Sigmoid colon (tissue), 4 donors: ENCODE results near the gene NES.

Experiments
- EP300 ChIP-seq, 4 donors: sonication (generic); formaldehyde crosslinking; IDR thresholded peaks; one replicate each; pipeline ENCODE4 v1.6.1; 2017; ENCODE audit warnings: antibody characterized with exemption in 4 of 4
- POLR2A ChIP-seq, 2 donors: fragments of 450-650 bp; IDR thresholded peaks; one replicate each; pipeline ENCODE4 v1.6.1; 2016; ENCODE audit warnings: antibody characterized with exemption in 2 of 2, mild to moderate bottlenecking in 2 of 2, moderate library complexity in 2 of 2
- POLR2AphosphoS5 ChIP-seq, 4 donors: sonication (generic); formaldehyde crosslinking; IDR thresholded peaks; one replicate each; pipeline ENCODE4 v1.6.1; 2017; ENCODE audit warnings: antibody characterized with exemption in 4 of 4
- TF ChIP-seq, protein P1 (sequence below), 4 experiments: fragments of 450-650 bp in 3 of 4; fragments of 200-600 bp in 1 of 4; IDR thresholded peaks; one replicate each; pipeline ENCODE4 v1.5.1; 2016 to 2019; ENCODE audit warnings: antibody characterized with exemption in 4 of 4, mild to moderate bottlenecking in 3 of 4, moderate library complexity in 2 of 4

- TF ChIP-seq, protein P1, sequence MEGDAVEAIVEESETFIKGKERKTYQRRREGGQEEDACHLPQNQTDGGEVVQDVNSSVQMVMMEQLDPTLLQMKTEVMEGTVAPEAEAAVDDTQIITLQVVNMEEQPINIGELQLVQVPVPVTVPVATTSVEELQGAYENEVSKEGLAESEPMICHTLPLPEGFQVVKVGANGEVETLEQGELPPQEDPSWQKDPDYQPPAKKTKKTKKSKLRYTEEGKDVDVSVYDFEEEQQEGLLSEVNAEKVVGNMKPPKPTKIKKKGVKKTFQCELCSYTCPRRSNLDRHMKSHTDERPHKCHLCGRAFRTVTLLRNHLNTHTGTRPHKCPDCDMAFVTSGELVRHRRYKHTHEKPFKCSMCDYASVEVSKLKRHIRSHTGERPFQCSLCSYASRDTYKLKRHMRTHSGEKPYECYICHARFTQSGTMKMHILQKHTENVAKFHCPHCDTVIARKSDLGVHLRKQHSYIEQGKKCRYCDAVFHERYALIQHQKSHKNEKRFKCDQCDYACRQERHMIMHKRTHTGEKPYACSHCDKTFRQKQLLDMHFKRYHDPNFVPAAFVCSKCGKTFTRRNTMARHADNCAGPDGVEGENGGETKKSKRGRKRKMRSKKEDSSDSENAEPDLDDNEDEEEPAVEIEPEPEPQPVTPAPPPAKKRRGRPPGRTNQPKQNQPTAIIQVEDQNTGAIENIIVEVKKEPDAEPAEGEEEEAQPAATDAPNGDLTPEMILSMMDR (IDR thresholded peaks at IDR 0.05), result no peak
- TF ChIP-seq POLR2AphosphoS5 (IDR thresholded peaks at IDR 0.05) (no peak), POLR2A (IDR thresholded peaks at IDR 0.05) (no peak), EP300 (IDR thresholded peaks at IDR 0.05) (no peak)
These were observed 31.5 kb downstream of the NES start for GRCh38 chr1:156645666-156646065.
